Keratinocyte (primary cell): ENCODE data around the gene BRSK2. TPM values are rescaled to one million over a fixed set of nuclear protein-coding genes. Genes with fewer than 3 reads are reported as not detected.

Source experiments
- DNase-seq: peaks from one replicate; pipeline ENCODE4 v3.0.0-alpha.2; 2011; ENCODE audit warnings: low read depth, missing footprints, low spot score
- FAIRE-seq: peaks from 2 replicates; lab custom pipeline; 2011; peaks lifted over from hg19 to GRCh38; lab: Jason Lieb, UNC
- H2AFZ ChIP-seq: 2 replicates; pipeline ENCODE4 v1.6.0; 2012; ENCODE audit warnings: low read length, control low read depth, inconsistent platforms; ENCODE audit not compliant: control insufficient read depth
- H3K27ac ChIP-seq: 2 replicates; pipeline ENCODE4 v1.5.1; 2011; ENCODE audit warnings: low read length; ENCODE audit not compliant: control insufficient read depth, insufficient read depth
- H3K27me3 ChIP-seq: 3 replicates; pipeline ENCODE4 v1.6.0; 2011; ENCODE audit warnings: low read length; ENCODE audit not compliant: control insufficient read depth, insufficient read depth; ENCODE audit errors: extremely low read depth
- H3K36me3 ChIP-seq, 2 experiments: 2 replicates in 1 of 2; 3 replicates in 1 of 2; pipeline ENCODE4 v1.5.1; 2011; ENCODE audit warnings: low read length in 2 of 2, mild to moderate bottlenecking in 1 of 2; ENCODE audit not compliant: control insufficient read depth in 2 of 2, insufficient read depth in 2 of 2; ENCODE audit errors: extremely low read depth in 1 of 2
- H3K4me1 ChIP-seq: 3 replicates; pipeline ENCODE4 v1.5.1; 2011; ENCODE audit warnings: low read length; ENCODE audit not compliant: control insufficient read depth, insufficient read depth; ENCODE audit errors: extremely low read depth
- H3K4me2 ChIP-seq: 3 replicates; pipeline ENCODE4 v1.6.0; 2011; ENCODE audit warnings: low read depth, low read length; ENCODE audit not compliant: control insufficient read depth, insufficient read depth; ENCODE audit errors: extremely low read depth
- H3K4me3 ChIP-seq, 3 experiments: fragments of 200-600 bp in 1 of 3; sonication (generic) in 1 of 3; 2 replicates in 2 of 3; 3 replicates in 1 of 3; pipeline ENCODE4 v1.5.1; 2011 to 2016; ENCODE audit warnings: low read length in 3 of 3, mild to moderate bottlenecking in 3 of 3, control low read depth in 2 of 3, inconsistent platforms in 1 of 3, low read depth in 1 of 3, mixed read lengths in 1 of 3, mixed run types in 1 of 3, moderate library complexity in 1 of 3; ENCODE audit not compliant: control insufficient read depth in 2 of 3, insufficient read depth in 2 of 3; ENCODE audit errors: extremely low read depth in 1 of 3
- H3K79me2 ChIP-seq: 2 replicates; pipeline ENCODE4 v1.6.0; 2012; ENCODE audit warnings: low read length; ENCODE audit not compliant: control insufficient read depth, insufficient read depth
- H3K9ac ChIP-seq: 3 replicates; pipeline ENCODE4 v1.6.0; 2011; ENCODE audit warnings: low read length; ENCODE audit not compliant: control insufficient read depth, insufficient read depth; ENCODE audit errors: extremely low read depth
- H3K9me1 ChIP-seq: 3 replicates; pipeline ENCODE4 v1.6.0; 2011; ENCODE audit warnings: low read length; ENCODE audit not compliant: control insufficient read depth, insufficient read depth; ENCODE audit errors: extremely low read depth
- H3K9me3 ChIP-seq: 2 replicates; pipeline ENCODE4 v1.5.1; 2012; ENCODE audit warnings: low read depth, low read length; ENCODE audit not compliant: control insufficient read depth
- H4K20me1 ChIP-seq: 3 replicates; pipeline ENCODE4 v1.6.0; 2011; ENCODE audit warnings: low read length; ENCODE audit not compliant: control insufficient read depth, insufficient read depth; ENCODE audit errors: extremely low read depth
- EZH2 ChIP-seq: IDR thresholded peaks from one replicate; pipeline ENCODE4 v1.6.1; 2012; ENCODE audit warnings: inconsistent platforms, mild to moderate bottlenecking, low read length, moderate library complexity
- dilution Hi-C: fragments of 300-500 bp; cut with MboI; formaldehyde crosslinking; loops from one replicate; pipeline ENCODE4 v1.7.0; 2020; ENCODE audit warnings: low sequenced_read_pairs; ENCODE audit not compliant: extremely low pct_ligation_motif_present
- polyA plus RNA-seq, 5 experiments: library from polyadenylated mRNA; depleted of rRNA in 3 of 5; stranded (reverse) in 3 of 5; stranded (forward) in 1 of 5; unstranded in 1 of 5; fragments of >200 nt; gene quantifications; 1 replicate in 1 of 5; 2 replicates in 3 of 5; 3 replicates in 1 of 5; pipeline versions ENCODE4 v1.2.1 to v1.2.3, GENCODE V29; 2011 to 2012; ENCODE audit warnings: missing spikeins in 2 of 5, low read depth in 1 of 5, low replicate concordance in 1 of 5
- TF ChIP-seq, protein P1 (sequence below), 3 experiments: IDR thresholded peaks in 1 of 3; conservative IDR thresholded peaks in 1 of 3; optimal IDR thresholded peaks in 1 of 3; 2 replicates in 2 of 3; 3 replicates in 1 of 3; pipeline versions ENCODE3 to v1.5.1; 2011; ENCODE audit warnings: low read length in 3 of 3, mild to moderate bottlenecking in 3 of 3, moderate library complexity in 2 of 3, control low read depth in 1 of 3, inconsistent platforms in 1 of 3; ENCODE audit not compliant: insufficient read depth in 2 of 3; ENCODE audit errors: extremely low read depth in 1 of 3

BRSK2 gene
- polyA plus RNA-seq, 1 donor (not counting 4 experiments of a cell fraction or from before 2014, with no cell fraction given): 0.09 TPM

DNA sequence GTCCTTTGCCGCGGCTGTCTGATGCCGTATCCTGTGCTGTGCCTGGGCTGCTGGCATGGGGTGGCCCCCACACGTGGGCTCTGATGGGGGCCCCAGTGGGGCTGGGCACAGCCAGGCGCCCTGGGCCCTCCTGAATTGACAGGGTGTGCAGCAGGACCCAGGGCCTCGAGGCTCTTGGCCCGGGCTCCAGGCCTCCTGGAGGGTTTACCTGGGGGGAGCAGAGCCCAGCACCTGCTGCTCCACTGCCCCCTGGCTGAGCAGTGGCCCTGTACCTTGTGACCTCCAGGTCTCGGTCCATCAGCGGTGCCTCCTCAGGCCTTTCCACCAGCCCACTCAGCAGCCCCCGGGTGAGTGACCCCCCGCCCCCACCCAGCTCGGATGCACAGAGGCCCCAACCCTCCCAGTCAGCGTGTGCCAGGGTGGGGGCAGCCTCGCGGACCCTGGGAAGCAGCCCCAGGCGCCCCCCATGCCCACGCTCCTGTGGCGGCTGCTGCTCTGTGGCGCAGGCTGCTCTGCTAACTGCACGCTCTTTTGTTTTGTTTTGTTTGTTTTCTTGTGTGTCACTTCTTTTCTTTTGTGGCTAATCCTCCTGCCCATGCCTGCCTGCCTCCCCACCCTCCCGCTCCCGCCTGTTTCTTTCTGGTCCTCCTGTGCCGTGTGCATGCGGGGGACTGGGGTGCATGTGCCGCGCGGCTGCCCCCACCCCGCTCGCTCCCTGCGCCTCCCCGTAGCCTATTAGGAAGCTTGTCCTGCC lies 59.9 kb downstream of the BRSK2 start:
- no peaks in the 10 kb centered on the region for H3K9me1 ChIP-seq
- H3K9me3 ChIP-seq: no peaks in the 10 kb centered on the region
- no peaks in the 10 kb centered on the region for H3K36me3 ChIP-seq
- no peak overlapping the region for H3K9ac ChIP-seq
- FAIRE-seq: no peak
- DNase-seq: no peak
- no peak overlapping the region for H3K4me3 ChIP-seq
- H3K27ac ChIP-seq: no peak overlapping the region
- H4K20me1 ChIP-seq: peaks cover 3% of the 10 kb centered on the region
- H3K79me2 ChIP-seq: no peaks in the 10 kb centered on the region
- no peak for TF ChIP-seq EZH2
- TF ChIP-seq, protein P1, sequence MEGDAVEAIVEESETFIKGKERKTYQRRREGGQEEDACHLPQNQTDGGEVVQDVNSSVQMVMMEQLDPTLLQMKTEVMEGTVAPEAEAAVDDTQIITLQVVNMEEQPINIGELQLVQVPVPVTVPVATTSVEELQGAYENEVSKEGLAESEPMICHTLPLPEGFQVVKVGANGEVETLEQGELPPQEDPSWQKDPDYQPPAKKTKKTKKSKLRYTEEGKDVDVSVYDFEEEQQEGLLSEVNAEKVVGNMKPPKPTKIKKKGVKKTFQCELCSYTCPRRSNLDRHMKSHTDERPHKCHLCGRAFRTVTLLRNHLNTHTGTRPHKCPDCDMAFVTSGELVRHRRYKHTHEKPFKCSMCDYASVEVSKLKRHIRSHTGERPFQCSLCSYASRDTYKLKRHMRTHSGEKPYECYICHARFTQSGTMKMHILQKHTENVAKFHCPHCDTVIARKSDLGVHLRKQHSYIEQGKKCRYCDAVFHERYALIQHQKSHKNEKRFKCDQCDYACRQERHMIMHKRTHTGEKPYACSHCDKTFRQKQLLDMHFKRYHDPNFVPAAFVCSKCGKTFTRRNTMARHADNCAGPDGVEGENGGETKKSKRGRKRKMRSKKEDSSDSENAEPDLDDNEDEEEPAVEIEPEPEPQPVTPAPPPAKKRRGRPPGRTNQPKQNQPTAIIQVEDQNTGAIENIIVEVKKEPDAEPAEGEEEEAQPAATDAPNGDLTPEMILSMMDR (optimal IDR thresholded peaks at IDR 0.05 in 1 of 3, IDR thresholded peaks at IDR 0.05 in 1 of 3, conservative IDR thresholded peaks at IDR 0.05 in 1 of 3; ENCODE audit: extremely low read depth in 1 of 3, insufficient read depth in 2 of 3, low read length in 3 of 3): no peak
- dilution Hi-C loops: no loop called here
- H3K4me1 ChIP-seq: peaks cover 3% of the 10 kb centered on the region
- H3K4me2 ChIP-seq: no peak overlapping the region
- H3K27me3 ChIP-seq: peaks cover 65% of the 10 kb centered on the region
- H2AFZ ChIP-seq: no peak overlapping the region

DNA sequence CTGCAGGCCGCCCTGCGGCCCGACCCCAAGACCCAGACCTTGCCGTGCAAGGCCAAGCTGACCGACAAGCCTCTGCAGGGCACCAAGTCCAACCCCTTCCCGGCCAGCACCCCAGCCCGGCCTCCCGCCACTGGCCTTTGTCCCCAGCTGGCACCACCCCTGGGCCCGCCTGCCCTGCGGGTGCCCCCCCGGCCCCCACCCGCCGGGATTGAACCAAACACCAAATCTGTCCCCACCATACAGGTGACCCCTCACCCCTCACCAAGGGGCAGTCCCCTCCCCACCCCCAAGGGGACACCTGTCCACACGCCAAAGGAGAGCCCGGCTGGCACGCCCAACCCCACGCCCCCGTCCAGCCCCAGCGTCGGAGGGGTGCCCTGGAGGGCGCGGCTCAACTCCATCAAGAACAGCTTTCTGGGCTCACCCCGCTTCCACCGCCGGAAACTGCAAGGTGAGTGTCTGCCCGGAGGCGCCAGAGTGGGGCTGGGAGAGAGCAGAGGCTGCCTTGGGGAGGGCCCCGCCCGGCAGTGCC lies 60.7 kb downstream of the BRSK2 start:
- no peak for DNase-seq

More for the DNA sequence above, 60.7 kb downstream of the BRSK2 start:
- Histone ChIP-seq H4K20me1 (peaks cover 3% of the 10 kb centered on the region), H3K36me3 (no peaks in the 10 kb centered on the region), H3K27ac (no peak overlapping the region), H3K79me2 (no peaks in the 10 kb centered on the region), H3K4me1 (peaks cover 3% of the 10 kb centered on the region), H3K4me2 (no peak overlapping the region), H3K9me1 (no peaks in the 10 kb centered on the region), H3K27me3 (peaks cover 60% of the 10 kb centered on the region), H3K9ac (no peak overlapping the region), H3K9me3 (no peaks in the 10 kb centered on the region), H2AFZ (no peak overlapping the region), H3K4me3 (no peak overlapping the region)
- FAIRE-seq: no peak
- dilution Hi-C loops: no loop called here
- no peak for TF ChIP-seq EZH2
- TF ChIP-seq, protein P1 (optimal IDR thresholded peaks at IDR 0.05 in 1 of 3, IDR thresholded peaks at IDR 0.05 in 1 of 3, conservative IDR thresholded peaks at IDR 0.05 in 1 of 3; ENCODE audit: extremely low read depth in 1 of 3, insufficient read depth in 2 of 3, low read length in 3 of 3): no peak
